Thoracic aorta (tissue), 2 donors: Measurements from ENCODE around the gene PDE6H. TPM values are rescaled to one million over a fixed set of nuclear protein-coding genes. Genes with fewer than 3 reads are reported as not detected.
A peak's percentile ranks its signal among the peaks of the same experiment; 100 is the strongest.

ENCODE experiments used
- ATAC-seq: fragments of 150-250 bp; one replicate; pipeline ENCODE4 v1.8.0; 2017; ENCODE audit warnings: low read depth; ENCODE audit not compliant: insufficient number of reproducible peaks, low FRiP score
- DNase-seq: peaks from one replicate; pipeline ENCODE4 v3.0.0-alpha.2; 2020; ENCODE audit warnings: low spot score
- H3K27ac ChIP-seq, 2 donors: fragments of 200-600 bp; sonication (generic); 1 replicate in 1 of 2; 2 replicates in 1 of 2; pipeline ENCODE4 v1.5.1; 2016; ENCODE audit warnings: mild to moderate bottlenecking in 2 of 2, moderate library complexity in 2 of 2
- H3K27me3 ChIP-seq: fragments of 200-600 bp; sonication (generic); replicated peaks from 2 replicates; pipeline ENCODE4 v1.6.0; 2016; ENCODE audit warnings: mild to moderate bottlenecking; ENCODE audit not compliant: insufficient read depth
- H3K36me3 ChIP-seq: fragments of 200-600 bp; sonication (generic); one replicate; pipeline ENCODE4 v1.5.1; 2016
- H3K4me1 ChIP-seq, 2 donors: fragments of 200-600 bp; sonication (generic); 1 replicate in 1 of 2; 2 replicates in 1 of 2; pipeline versions ENCODE4 v1.5.1 to v1.6.0; 2016; ENCODE audit warnings: low read depth in 2 of 2, mild to moderate bottlenecking in 1 of 2; ENCODE audit not compliant: control insufficient read depth in 1 of 2
- H3K4me3 ChIP-seq: fragments of 200-600 bp; sonication (generic); 2 replicates; pipeline ENCODE4 v1.5.1; 2016; ENCODE audit warnings: mild to moderate bottlenecking
- H3K9me3 ChIP-seq: fragments of 200-600 bp; sonication (generic); 2 replicates; pipeline ENCODE4 v1.5.1; 2016
- CTCF ChIP-seq: fragments of 200-600 bp; sonication (generic); IDR thresholded peaks from one replicate; pipeline ENCODE4 v1.5.1; 2019; ENCODE audit warnings: antibody characterized with exemption
- total RNA-seq, 2 donors: library from RNA; depleted of rRNA; stranded (reverse); fragments of >200 nt; gene quantifications; one replicate each; pipeline versions ENCODE4 v1.1.0 to v1.2.3, GENCODE V29; 2016

The PDE6H gene
- total RNA-seq, 2 donors from 2014 or later: not detected

GRCh38 chr12:14942196-14942931, 30.5 kb upstream of the PDE6H start:
- Histone ChIP-seq H3K36me3 (peaks cover 11% of the 10 kb centered on the region), H3K4me3 (no peak overlapping the region), H3K4me1 (peaks cover 4 to 18% of the 10 kb centered on the region in 2 donors), H3K9me3 (no peaks in the 10 kb centered on the region), H3K27me3 (no peaks in the 10 kb centered on the region), H3K27ac (no peak overlapping the region)
- no peak for TF ChIP-seq CTCF
- ATAC-seq (no peak), DNase-seq (no peak)

- H3K4me3 ChIP-seq: no peak overlapping the region
These were observed 26.7 kb upstream of the PDE6H start for GRCh38 chr12:14946162-14946561.

GRCh38 chr12:14946861-14947260, 26.0 kb upstream of the PDE6H start:
- H3K4me3 ChIP-seq: no peak overlapping the region
- peaks cover 31 to 59% of the 10 kb centered on the region in 2 donors for H3K4me1 ChIP-seq
- no peak for TF ChIP-seq CTCF
- peak overlapping the region; percentile 93 for H3K27ac ChIP-seq
- ATAC-seq (no peak), DNase-seq (no peak)
- H3K9me3 ChIP-seq: no peaks in the 10 kb centered on the region
- no peaks in the 10 kb centered on the region for H3K27me3 ChIP-seq
- peaks cover 9% of the 10 kb centered on the region for H3K36me3 ChIP-seq

More at GRCh38 chr12:14946162-14946561, 26.7 kb upstream of the PDE6H start:
- no peaks in the 10 kb centered on the region for H3K9me3 ChIP-seq
- H3K4me1 ChIP-seq: peaks cover 24 to 52% of the 10 kb centered on the region in 2 donors
- peaks cover 11% of the 10 kb centered on the region for H3K36me3 ChIP-seq
- peak overlapping the region; percentile 93 for H3K27ac ChIP-seq
- H3K27me3 ChIP-seq: no peaks in the 10 kb centered on the region
- no peak for TF ChIP-seq CTCF
- DNase-seq (no peak), ATAC-seq (no peak)

- Histone ChIP-seq H3K4me3 (peak overlapping the region; percentile 56), H3K27ac (peak overlapping the region; percentile 93), H3K36me3 (no peaks in the 10 kb centered on the region), H3K27me3 (no peaks in the 10 kb centered on the region), H3K9me3 (no peaks in the 10 kb centered on the region), H3K4me1 (peaks cover 34 to 73% of the 10 kb centered on the region in 2 donors)
- TF ChIP-seq CTCF: no peak
- ATAC-seq (peak; percentile 75), DNase-seq (peak; percentile 22)
These were observed 24.2 kb upstream of the PDE6H start for GRCh38 chr12:14948672-14949071.

GRCh38 chr12:14949631-14950030, 23.2 kb upstream of the PDE6H start:
- H3K4me3 ChIP-seq: no peak overlapping the region
- H3K27me3 ChIP-seq: no peaks in the 10 kb centered on the region
- no peak for TF ChIP-seq CTCF
- no peaks in the 10 kb centered on the region for H3K9me3 ChIP-seq
- H3K36me3 ChIP-seq: no peaks in the 10 kb centered on the region
- no peak for ATAC-seq
- no peak for DNase-seq
- H3K4me1 ChIP-seq: peaks cover 34 to 73% of the 10 kb centered on the region in 2 donors
- H3K27ac ChIP-seq: peak overlapping the region; percentile 93
